IMR-90 (cell line): ENCODE results near the gene CD28. TPM values are rescaled to one million over a fixed set of nuclear protein-coding genes. Genes with fewer than 3 reads are reported as not detected.

Source experiments
- ATAC-seq: fragments of 200-7000 bp; cut with Tn5 transposase; 2 replicates; pipeline ENCODE4 v1.9.1; 2020; ENCODE audit warnings: low read depth, mild to moderate bottlenecking, moderate library complexity
- BruUV-seq: library from RNA; stranded (reverse); fragments of 400-500 nt; replicated peaks from 2 replicates; lab custom pipeline; 2021; lab: Mats Ljungman, UMichigan
- CTCF ChIA-PET: fragments of 300-600 bp; formaldehyde crosslinking; extraction: SDS; loops from one replicate; lab custom pipeline; 2021; ENCODE audit warnings: antibody characterized with exemption; lab: Yijun Ruan, JAX
- POLR2A ChIA-PET: fragments of 300-600 bp; sonication (Branson Sonifier 250); formaldehyde crosslinking; loops from one replicate; lab custom pipeline; 2022; ENCODE audit warnings: antibody characterized with exemption; ENCODE audit not compliant: unreplicated experiment; lab: Charles Lee
- DNase-seq: peaks from one replicate; pipeline ENCODE4 v3.0.0; 2013
- H2AFZ ChIP-seq: replicated peaks from 2 replicates; pipeline ENCODE3; 2013; ENCODE audit warnings: low read length, mild to moderate bottlenecking; ENCODE audit not compliant: poor library complexity
- H2AK5ac ChIP-seq: 2 replicates; pipeline ENCODE4 v1.6.1; 2013; ENCODE audit warnings: low read depth, low read length, inconsistent platforms
- H2AK9ac ChIP-seq: replicated peaks from 2 replicates; pipeline ENCODE3; 2013; ENCODE audit warnings: mild to moderate bottlenecking, low read depth, low read length, moderate library complexity; ENCODE audit not compliant: poor library complexity
- H2BK120ac ChIP-seq: 2 replicates; pipeline ENCODE4 v1.6.1; 2013; ENCODE audit warnings: low read depth, low read length, inconsistent platforms
- H2BK15ac ChIP-seq: 3 replicates; pipeline ENCODE4 v1.6.1; 2013; ENCODE audit warnings: low read depth, low read length, inconsistent platforms
- H2BK20ac ChIP-seq: 2 replicates; pipeline ENCODE4 v1.6.1; 2013; ENCODE audit warnings: low read depth, mild to moderate bottlenecking, inconsistent platforms, low read length, moderate library complexity
- H2BK5ac ChIP-seq: 2 replicates; pipeline ENCODE4 v1.6.1; 2013; ENCODE audit warnings: mild to moderate bottlenecking, low read depth, low read length, inconsistent platforms; ENCODE audit not compliant: poor library complexity, severe bottlenecking
- H3K14ac ChIP-seq: replicated peaks from 2 replicates; pipeline ENCODE4 v1.6.1; 2013; ENCODE audit warnings: low read depth, low read length, inconsistent platforms
- H3K18ac ChIP-seq: 2 replicates; pipeline ENCODE4 v1.6.1; 2013; ENCODE audit warnings: low read depth, low read length, control low read depth
- H3K23ac ChIP-seq: 2 replicates; pipeline ENCODE4 v1.6.1; 2013; ENCODE audit warnings: low read depth, low read length, inconsistent platforms
- H3K27ac ChIP-seq: 2 replicates; pipeline ENCODE4 v1.5.1; 2013; ENCODE audit warnings: mild to moderate bottlenecking, control low read depth, low read length; ENCODE audit not compliant: insufficient read depth
- H3K27me3 ChIP-seq: 2 replicates; pipeline ENCODE4 v1.6.1; 2013; ENCODE audit warnings: low read length; ENCODE audit not compliant: control insufficient read depth, insufficient read depth
- H3K36me3 ChIP-seq: 2 replicates; pipeline ENCODE4 v1.6.1; 2013; ENCODE audit warnings: low read length, mixed read lengths; ENCODE audit not compliant: control insufficient read depth, insufficient read depth
- H3K4ac ChIP-seq: 2 replicates; pipeline ENCODE4 v1.6.1; 2013; ENCODE audit warnings: low read depth, low read length, inconsistent platforms
- H3K4me1 ChIP-seq: 2 replicates; pipeline ENCODE4 v1.6.1; 2013; ENCODE audit warnings: low read length, mixed read lengths; ENCODE audit not compliant: control insufficient read depth, insufficient read depth
- H3K4me2 ChIP-seq: 2 replicates; pipeline ENCODE4 v1.6.1; 2013; ENCODE audit warnings: low read depth, mild to moderate bottlenecking, control low read depth, low read length, moderate library complexity
- H3K4me3 ChIP-seq: 2 replicates; pipeline ENCODE4 v1.5.1; 2013; ENCODE audit warnings: low read depth, mild to moderate bottlenecking, control low read depth, low read length, moderate library complexity; ENCODE audit not compliant: insufficient read depth
- H3K56ac ChIP-seq: 2 replicates; pipeline ENCODE4 v1.6.1; 2013; ENCODE audit warnings: low read length, inconsistent platforms; ENCODE audit not compliant: insufficient read depth; ENCODE audit errors: extremely low read depth
- H3K79me1 ChIP-seq, 2 experiments: 2 replicates each; pipeline ENCODE4 v1.6.1; 2013; ENCODE audit warnings: low read length in 2 of 2, inconsistent platforms in 1 of 2, low read depth in 1 of 2
- H3K9ac ChIP-seq: 2 replicates; pipeline ENCODE4 v1.6.1; 2013; ENCODE audit warnings: low read depth, low read length, control low read depth
- H3K9me1 ChIP-seq: 2 replicates; pipeline ENCODE4 v1.6.1; 2013; ENCODE audit warnings: low read length, inconsistent platforms; ENCODE audit not compliant: insufficient read depth
- H3K9me3 ChIP-seq: 2 replicates; pipeline ENCODE4 v1.6.1; 2013; ENCODE audit warnings: low read length; ENCODE audit not compliant: control insufficient read depth, insufficient read depth
- H4K20me1 ChIP-seq: 2 replicates; pipeline ENCODE4 v1.6.1; 2013; ENCODE audit warnings: low read length, inconsistent platforms; ENCODE audit not compliant: insufficient read depth
- H4K5ac ChIP-seq: 2 replicates; pipeline ENCODE4 v1.6.1; 2013; ENCODE audit warnings: mild to moderate bottlenecking, low read depth, low read length, control low read depth
- H4K8ac ChIP-seq, 2 experiments: 2 replicates each; pipeline ENCODE4 v1.6.1; 2013; ENCODE audit warnings: low read depth in 2 of 2, low read length in 2 of 2, control low read depth in 1 of 2, inconsistent platforms in 1 of 2
- H4K91ac ChIP-seq: 2 replicates; pipeline ENCODE4 v1.6.1; 2013; ENCODE audit warnings: low read depth, low read length, inconsistent platforms; ENCODE audit not compliant: insufficient read depth
- BHLHE40 ChIP-seq: fragments of 150-350 bp; IDR thresholded peaks from 2 replicates; pipeline ENCODE4 v1.6.1; 2016; ENCODE audit warnings: mild to moderate bottlenecking, low read depth, low read length
- CEBPB ChIP-seq: IDR thresholded peaks from 2 replicates; pipeline ENCODE4 v1.6.1; 2012; ENCODE audit warnings: low read depth, low read length, improper control_type of control experiment
- CHD1 ChIP-seq: IDR thresholded peaks from 2 replicates; pipeline ENCODE4 v1.6.1; 2012; ENCODE audit warnings: low read depth, low read length, improper control_type of control experiment
- CTCF ChIP-seq: conservative IDR thresholded peaks from 2 replicates; pipeline ENCODE4 v1.5.1; 2012; ENCODE audit warnings: mild to moderate bottlenecking, low read depth, low read length, improper control_type of control experiment
- FOS ChIP-seq: fragments of 150-350 bp; IDR thresholded peaks from 2 replicates; pipeline ENCODE4 v1.6.1; 2016; ENCODE audit warnings: low read depth, low read length
- MAFK ChIP-seq: IDR thresholded peaks from 2 replicates; pipeline ENCODE4 v1.6.1; 2012; ENCODE audit warnings: low read depth, low read length, improper control_type of control experiment
- MAZ ChIP-seq: IDR thresholded peaks from 2 replicates; pipeline ENCODE4 v1.6.1; 2012; ENCODE audit warnings: low read depth, mild to moderate bottlenecking, low read length, improper control_type of control experiment, moderate library complexity, borderline replicate concordance
- MXI1 ChIP-seq: IDR thresholded peaks from 2 replicates; pipeline ENCODE4 v1.6.1; 2012; ENCODE audit warnings: low read depth, mild to moderate bottlenecking, low read length, moderate library complexity, borderline replicate concordance
- NFE2L2 ChIP-seq: fragments of 150-350 bp; IDR thresholded peaks from 2 replicates; pipeline ENCODE4 v1.6.1; 2016; ENCODE audit warnings: low read depth, mild to moderate bottlenecking, low read length
- POLR2A ChIP-seq: IDR thresholded peaks from 2 replicates; pipeline ENCODE4 v1.6.1; 2012; ENCODE audit warnings: mild to moderate bottlenecking, low read depth, low read length
- RAD21 ChIP-seq: IDR thresholded peaks from 2 replicates; pipeline ENCODE4 v1.6.1; 2012; ENCODE audit warnings: low read length, improper control_type of control experiment
- RCOR1 ChIP-seq: IDR thresholded peaks from 2 replicates; pipeline ENCODE4 v1.6.1; 2012; ENCODE audit warnings: mild to moderate bottlenecking, low read length, improper control_type of control experiment; ENCODE audit not compliant: insufficient replicate concordance
- RFX5 ChIP-seq: IDR thresholded peaks from 2 replicates; pipeline ENCODE4 v1.8.0; 2012; ENCODE audit warnings: low read depth, mild to moderate bottlenecking, low read length, moderate library complexity
- SMC3 ChIP-seq: fragments of 150-350 bp; IDR thresholded peaks from 2 replicates; pipeline ENCODE4 v1.6.1; 2016; ENCODE audit warnings: low read depth, mild to moderate bottlenecking, antibody characterized with exemption, low read length, moderate library complexity
- WGBS, 2 experiments: methylation state at CpG; one replicate each; pipeline versions ENCODE4 v1.1.5 to v1.1.7; 2013; ENCODE audit warnings: missing lambda C conversion rate in 2 of 2; ENCODE audit not compliant: insufficient read length in 1 of 2; ENCODE audit errors: extremely low coverage in 2 of 2; 5-methylcytosine and 5-hydroxymethylcytosine counted together
- dilution Hi-C: fragments of 300-500 bp; cut with HindIII; formaldehyde crosslinking; loops from one replicate; pipeline ENCODE4 v1.14.3; 2018; ENCODE audit warnings: low sequenced_read_pairs; ENCODE audit not compliant: unreplicated experiment
- in situ Hi-C: fragments of 300-500 bp; cut with MboI; formaldehyde crosslinking; loops from 3 replicates; pipeline ENCODE4 v1.14.3; 2019; ENCODE audit warnings: low sequenced_read_pairs, inconsistent platforms, mixed read lengths
- intact Hi-C: fragments of 100-400 bp; cut with micrococcal nuclease; formaldehyde crosslinking; loops from 2 replicates; pipeline ENCODE4 v1.10.0; 2022
- polyA plus RNA-seq, 3 experiments: library from polyadenylated mRNA; depleted of rRNA; stranded (reverse); fragments of >200 nt; gene quantifications; 2 replicates each; pipeline ENCODE4 v1.2.3, GENCODE V29; 2012; ENCODE audit warnings: low replicate concordance in 1 of 3
- total RNA-seq: library from RNA; depleted of rRNA; stranded (reverse); fragments of >200 nt; gene quantifications from 2 replicates; pipeline ENCODE4 v1.2.3, GENCODE V29; 2012
- TF ChIP-seq, protein P1 (sequence below): fragments of 150-350 bp; IDR thresholded peaks from 2 replicates; pipeline ENCODE4 v1.6.1; 2016; ENCODE audit warnings: low read depth, mild to moderate bottlenecking, low read length, moderate library complexity, borderline replicate concordance
- TF ChIP-seq, protein P2 (sequence below): fragments of 150-350 bp; IDR thresholded peaks from 2 replicates; pipeline ENCODE4 v1.6.1; 2017; ENCODE audit warnings: mild to moderate bottlenecking, antibody characterized with exemption, low read length, low read depth

Gene CD28
- total and polyA plus RNA-seq, 2 of the 4 experiments (the other 2 are of a cell fraction) = not detected

- H4K8ac ChIP-seq = no peak overlapping the region
- H2BK20ac ChIP-seq = no peak overlapping the region
- H3K27ac ChIP-seq = no peak overlapping the region
- no CpG with 5 or more reads among the region's 1 CpG for WGBS, 2 experiments
- no peak overlapping the region for H3K4ac ChIP-seq
- H3K79me1 ChIP-seq = no peaks in the 10 kb centered on the region
- CTCF ChIA-PET = no interaction called here
- H3K18ac ChIP-seq = no peak overlapping the region
- no peaks in the 10 kb centered on the region for H3K36me3 ChIP-seq
- POLR2A ChIA-PET = no interaction called here
- in situ Hi-C loops (no loop called here), dilution Hi-C loops (no loop called here), intact Hi-C loops (no loop called here)
- H2BK5ac ChIP-seq = no peak overlapping the region
- H3K14ac ChIP-seq = no peak overlapping the region
- H2BK120ac ChIP-seq = no peak overlapping the region
- H2AK9ac ChIP-seq = no peak overlapping the region
- no peak overlapping the region for H4K91ac ChIP-seq
- H2AFZ ChIP-seq = no peak overlapping the region
- TF ChIP-seq CEBPB (no peak), RFX5 (no peak), POLR2A (no peak), MAZ (no peak), CHD1 (no peak), CTCF (no peak), BHLHE40 (no peak), FOS (no peak), RCOR1 (no peak), NFE2L2 (no peak), MXI1 (no peak), RAD21 (no peak), SMC3 (no peak), MAFK (no peak)
- TF ChIP-seq, protein P1, sequence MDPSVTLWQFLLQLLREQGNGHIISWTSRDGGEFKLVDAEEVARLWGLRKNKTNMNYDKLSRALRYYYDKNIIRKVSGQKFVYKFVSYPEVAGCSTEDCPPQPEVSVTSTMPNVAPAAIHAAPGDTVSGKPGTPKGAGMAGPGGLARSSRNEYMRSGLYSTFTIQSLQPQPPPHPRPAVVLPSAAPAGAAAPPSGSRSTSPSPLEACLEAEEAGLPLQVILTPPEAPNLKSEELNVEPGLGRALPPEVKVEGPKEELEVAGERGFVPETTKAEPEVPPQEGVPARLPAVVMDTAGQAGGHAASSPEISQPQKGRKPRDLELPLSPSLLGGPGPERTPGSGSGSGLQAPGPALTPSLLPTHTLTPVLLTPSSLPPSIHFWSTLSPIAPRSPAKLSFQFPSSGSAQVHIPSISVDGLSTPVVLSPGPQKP = no peak
- TF ChIP-seq, protein P2, sequence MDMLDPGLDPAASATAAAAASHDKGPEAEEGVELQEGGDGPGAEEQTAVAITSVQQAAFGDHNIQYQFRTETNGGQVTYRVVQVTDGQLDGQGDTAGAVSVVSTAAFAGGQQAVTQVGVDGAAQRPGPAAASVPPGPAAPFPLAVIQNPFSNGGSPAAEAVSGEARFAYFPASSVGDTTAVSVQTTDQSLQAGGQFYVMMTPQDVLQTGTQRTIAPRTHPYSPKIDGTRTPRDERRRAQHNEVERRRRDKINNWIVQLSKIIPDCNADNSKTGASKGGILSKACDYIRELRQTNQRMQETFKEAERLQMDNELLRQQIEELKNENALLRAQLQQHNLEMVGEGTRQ = no peak
- no peak overlapping the region for H3K4me2 ChIP-seq
- no peak overlapping the region for H3K4me3 ChIP-seq
- H3K27me3 ChIP-seq = no peaks in the 10 kb centered on the region
- no peak overlapping the region for H3K9ac ChIP-seq
- no peak overlapping the region for H2AK5ac ChIP-seq
- H3K4me1 ChIP-seq = peaks cover 8% of the 10 kb centered on the region; the same call in 1 of the 2 replicates
- no peak overlapping the region for H3K23ac ChIP-seq
- H4K20me1 ChIP-seq = no peaks in the 10 kb centered on the region
- ATAC-seq (no peak), DNase-seq (no peak)
- no peak overlapping the region for H4K5ac ChIP-seq
- H3K56ac ChIP-seq = no peak overlapping the region
- H3K9me3 ChIP-seq = 0 out of 2 replicates have a peak, but pooled peaks cover 1% of the 10 kb centered on the region
- 0 out of 2 replicates have a peak, but pooled peaks cover 4% of the 10 kb centered on the region for H3K9me1 ChIP-seq
- H2BK15ac ChIP-seq = no peak overlapping the region
- BruUV-seq = no TSS peak
Observed at GRCh38 chr2:203741566-203741965, 35.1 kb downstream of the CD28 start.
